ENCODE results near the gene GADL1.

The GADL1 gene, protein sequence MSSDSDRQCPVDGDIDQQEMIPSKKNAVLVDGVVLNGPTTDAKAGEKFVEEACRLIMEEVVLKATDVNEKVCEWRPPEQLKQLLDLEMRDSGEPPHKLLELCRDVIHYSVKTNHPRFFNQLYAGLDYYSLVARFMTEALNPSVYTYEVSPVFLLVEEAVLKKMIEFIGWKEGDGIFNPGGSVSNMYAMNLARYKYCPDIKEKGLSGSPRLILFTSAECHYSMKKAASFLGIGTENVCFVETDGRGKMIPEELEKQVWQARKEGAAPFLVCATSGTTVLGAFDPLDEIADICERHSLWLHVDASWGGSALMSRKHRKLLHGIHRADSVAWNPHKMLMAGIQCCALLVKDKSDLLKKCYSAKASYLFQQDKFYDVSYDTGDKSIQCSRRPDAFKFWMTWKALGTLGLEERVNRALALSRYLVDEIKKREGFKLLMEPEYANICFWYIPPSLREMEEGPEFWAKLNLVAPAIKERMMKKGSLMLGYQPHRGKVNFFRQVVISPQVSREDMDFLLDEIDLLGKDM

DNA sequence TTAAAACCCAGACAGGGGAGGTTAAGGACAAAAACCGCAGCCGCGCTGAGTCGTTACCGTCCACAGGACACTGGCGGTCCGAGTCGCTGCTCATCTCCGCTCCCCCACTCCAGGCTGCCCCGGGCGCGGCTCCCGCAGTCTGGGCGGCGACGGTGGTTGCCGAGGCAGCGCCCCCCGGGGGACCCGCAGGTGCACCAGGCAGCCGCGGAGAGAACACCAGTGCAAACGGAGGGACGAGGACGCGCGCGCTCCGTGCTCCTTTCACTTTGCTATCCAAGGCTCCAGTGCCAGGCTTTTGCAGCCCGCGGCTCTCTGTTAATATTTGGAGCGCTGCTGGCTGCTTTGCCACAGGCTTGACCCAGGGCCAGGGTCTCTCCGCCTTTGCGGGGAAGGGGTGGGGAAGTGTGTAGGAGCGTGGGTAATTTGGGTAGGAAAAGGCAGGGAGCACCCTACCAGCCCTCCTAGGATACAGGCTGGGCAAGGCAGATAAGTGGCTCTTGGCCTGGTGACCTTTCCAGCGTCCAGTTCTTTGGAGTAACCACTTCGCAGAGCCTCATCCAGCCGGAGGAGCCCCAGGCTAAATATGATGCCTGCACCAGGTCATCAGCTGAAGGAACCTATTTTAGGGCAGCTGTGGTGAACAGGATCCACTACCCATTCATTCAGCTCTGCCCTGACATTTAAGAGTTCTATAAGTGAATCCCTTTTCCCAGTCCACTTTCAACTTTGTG is at the start of gene GADL1:
Gene GADL1 (minus strand): TSS at position 141 of the 731 bp plus-strand sequence. CDS start 47 bp downstream, at position 94.
- DNase-seq (ENCODE audit: low read depth): no peak

DNA sequence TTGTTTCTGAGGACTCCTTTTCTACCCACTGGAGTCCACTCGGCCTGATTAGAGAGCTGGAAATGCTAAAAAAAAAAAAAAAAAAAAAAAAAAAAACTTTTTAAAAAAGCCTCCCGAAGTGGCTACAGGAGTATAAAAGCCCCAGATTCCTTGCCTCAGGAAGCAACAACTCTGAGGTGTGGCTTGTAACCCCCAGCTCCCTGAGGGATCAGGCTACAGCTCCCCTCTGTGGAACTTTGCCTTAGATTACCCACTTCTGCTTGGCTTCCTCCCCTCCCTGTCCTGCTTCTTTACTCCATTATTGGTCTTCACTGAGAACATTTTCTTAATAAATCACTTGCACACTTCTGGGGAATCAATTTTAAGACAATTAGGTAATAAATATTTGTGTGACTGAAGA is 49.7 kb upstream of the GADL1 start:
- no peak for DNase-seq (ENCODE audit: low read depth)

DNA sequence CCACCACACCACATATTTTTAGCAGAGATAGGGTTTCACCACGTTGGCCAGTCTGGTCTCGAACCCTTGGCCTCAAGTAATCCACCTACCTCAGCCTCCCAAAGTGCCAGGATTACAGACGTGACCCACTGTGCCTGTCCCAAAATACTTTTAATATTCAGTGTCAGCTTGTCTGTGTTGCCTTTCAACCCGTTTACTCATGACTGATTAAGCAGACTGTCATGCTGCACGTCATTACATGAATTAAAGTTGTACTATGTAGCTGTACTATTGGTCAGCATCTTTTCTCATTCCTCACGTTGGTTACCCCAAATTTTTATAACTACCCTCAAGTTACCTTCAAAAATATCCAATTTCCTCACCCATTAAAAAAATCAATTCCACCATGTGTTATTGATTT is 48.7 kb upstream of the GADL1 start:
- DNase-seq (ENCODE audit: low read depth): no peak

DNA sequence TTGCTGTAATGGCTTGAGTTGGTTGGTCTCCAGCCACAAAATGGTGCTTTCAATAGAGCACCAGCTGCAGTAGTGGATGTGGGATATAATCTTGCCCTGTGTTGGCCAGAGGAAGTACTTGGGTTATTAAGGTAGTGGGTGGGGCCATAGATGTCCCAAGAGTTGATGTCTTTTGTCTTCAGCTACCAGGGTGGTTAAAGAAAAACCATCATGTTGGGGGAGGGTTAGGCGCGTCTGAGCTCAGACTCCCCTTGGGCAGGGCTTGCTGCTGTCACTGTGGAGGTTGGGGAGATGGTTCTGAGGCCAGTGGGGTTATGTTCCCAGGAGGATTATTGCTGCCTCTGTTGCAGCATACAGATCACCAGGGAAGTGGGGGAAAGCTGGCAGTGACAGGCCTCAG is 46.9 kb upstream of the GADL1 start:
- DNase-seq (ENCODE audit: low read depth): no peak

DNA sequence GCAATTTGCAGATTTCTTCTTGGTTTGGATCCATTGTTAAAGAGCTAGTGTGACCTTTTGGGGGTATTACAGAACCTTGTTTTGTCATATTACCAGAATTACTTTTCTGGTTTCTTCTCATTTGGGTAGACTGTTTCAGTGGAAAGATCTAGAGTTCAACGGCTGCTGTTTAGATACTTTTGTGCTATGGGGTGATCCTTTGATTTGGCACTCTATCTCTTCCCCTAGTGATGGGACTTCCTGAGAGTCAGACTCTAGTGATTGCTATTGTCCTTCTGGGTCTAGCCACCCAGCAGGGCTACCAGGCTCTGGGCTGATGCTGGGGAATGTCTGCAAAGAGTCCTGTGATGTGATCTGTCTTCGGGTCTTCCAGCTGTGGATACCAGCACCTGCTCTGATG is 46.3 kb upstream of the GADL1 start:
- DNase-seq (ENCODE audit: low read depth): no peak

DNA sequence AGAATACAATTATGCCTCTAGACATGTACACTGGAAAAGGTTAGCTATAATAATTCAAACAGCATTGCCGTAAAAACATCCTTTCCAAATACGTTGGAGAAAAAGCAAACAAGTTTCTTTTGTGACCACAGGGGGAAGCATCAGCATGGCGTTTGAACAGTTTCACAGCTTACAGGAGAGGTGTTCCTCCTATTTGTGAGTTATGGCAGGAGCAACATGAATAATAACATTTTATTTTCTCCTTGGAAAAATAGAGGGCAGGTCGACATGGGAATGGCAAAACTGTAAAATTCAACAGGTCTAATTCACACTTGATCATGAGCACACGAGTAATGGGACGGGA is 39.7 kb upstream of the GADL1 start:
- no peak for DNase-seq (ENCODE audit: low read depth)

DNA sequence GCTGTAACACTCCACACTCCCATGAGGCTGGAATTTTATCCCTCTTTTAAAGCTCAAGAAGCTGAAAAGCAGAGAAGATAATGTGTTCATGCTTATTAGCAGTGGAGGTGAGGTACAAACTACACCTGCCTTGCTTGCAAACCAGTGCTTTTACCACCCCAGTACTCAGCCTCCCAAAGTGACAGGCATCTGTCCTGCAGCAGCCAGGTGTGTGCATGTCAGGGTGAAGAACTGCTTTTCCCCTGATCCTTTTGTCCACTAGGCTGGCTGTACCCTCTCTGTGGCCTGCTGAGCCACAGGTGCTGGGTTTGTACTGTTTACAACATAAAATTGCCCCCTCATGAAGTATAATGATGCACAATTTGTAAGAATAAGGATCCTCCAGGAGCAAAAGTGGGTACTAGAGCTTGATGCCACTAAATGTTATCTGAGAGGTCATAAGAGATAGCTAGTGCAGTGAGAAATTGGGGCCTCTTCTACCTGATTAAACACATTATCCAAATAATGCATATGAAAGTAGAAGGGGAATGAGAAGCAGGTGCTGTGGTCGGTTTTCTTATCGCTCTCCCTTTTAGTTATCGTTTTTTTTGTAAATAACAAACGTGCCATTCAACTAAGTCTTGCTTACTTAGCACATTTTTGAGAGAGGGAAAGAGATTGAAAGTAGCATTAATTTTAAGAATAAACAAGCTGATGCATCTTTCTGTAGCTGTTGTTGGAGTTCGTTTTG is 39.2 kb upstream of the GADL1 start:
- DNase-seq (ENCODE audit: low read depth): no peak

DNA sequence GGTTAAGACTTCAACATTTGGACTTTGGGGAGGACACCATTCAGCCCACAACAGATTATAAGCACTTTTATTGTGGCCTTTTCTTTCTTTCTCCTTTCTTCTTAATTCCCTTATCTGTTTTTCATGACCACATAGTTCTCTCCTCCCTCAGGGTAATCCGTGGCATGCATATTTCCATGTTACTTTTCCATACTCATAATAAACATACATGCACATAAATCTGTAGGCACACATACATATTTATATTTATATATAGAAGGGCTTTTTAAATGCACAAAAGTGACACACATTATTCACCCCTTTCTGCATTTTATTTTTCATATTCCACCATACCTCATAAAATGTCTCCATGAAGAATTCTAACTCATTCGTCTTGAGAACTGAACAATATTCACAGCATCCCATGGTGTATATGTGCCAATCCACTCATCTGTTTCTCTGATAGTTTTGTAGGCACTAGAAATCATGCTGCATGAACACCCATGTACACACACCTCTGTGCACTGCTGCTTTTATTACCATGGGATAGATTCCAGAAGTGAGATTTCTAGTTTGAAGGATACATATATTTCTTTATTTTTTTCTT is 38.1 kb upstream of the GADL1 start:
- no peak for DNase-seq (ENCODE audit: low read depth)

DNA sequence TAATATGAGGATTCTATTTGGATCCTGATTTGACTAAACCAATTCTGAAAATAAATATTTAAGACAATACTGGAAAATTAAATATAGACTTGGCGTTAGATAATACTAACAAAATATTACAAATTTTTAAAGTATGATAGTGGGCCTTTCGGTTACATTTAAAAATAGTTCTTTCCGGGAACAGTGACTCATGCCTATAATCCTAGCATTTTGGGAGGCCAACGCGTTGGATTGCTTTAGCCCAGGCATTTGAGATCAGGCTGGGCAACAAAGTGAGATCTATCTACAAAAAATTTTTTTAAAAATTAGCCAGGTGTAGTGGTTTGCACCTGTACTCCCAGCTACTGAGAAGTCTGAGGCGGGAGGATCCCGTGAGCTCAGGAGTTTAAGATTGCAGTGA is 30.3 kb upstream of the GADL1 start:
- DNase-seq (ENCODE audit: low read depth): no peak

DNA sequence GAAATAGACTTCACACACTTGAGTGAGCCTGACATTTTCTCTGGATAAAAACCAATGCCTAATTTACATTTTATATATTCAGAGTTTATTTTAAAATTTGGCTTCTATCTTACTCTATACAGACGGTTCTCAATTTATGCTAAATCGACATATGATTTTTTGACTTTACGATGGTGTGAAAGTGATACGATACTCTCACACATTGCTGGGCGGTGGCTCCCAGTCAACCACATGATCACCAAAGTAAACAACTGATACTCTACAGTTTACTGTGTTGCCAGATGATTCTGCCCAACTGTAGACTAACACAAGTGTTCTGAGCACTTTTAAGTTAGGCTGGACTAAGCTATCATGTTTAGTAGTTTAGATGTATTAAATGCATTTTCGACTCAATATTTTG is 25.1 kb upstream of the GADL1 start:
- DNase-seq (ENCODE audit: low read depth): no peak

DNA sequence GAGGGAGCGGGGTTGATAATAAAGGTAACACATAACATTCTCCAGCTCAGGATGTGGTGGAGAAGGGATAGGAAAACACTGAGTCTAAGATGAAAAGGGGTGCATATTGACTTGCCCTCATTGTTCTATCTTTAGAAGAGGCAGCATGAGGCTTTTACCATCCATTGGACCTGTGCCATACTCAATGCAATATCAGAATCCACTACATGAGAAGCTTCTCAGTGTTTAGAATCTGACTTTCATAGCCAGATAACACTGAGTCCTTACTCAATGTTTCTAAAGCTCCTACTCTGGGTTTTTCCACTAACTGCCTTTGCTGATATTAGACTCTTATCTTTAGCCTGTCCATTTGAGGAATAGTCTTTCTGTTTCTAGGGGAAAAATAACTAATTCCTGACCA is 24.3 kb upstream of the GADL1 start:
- DNase-seq (ENCODE audit: low read depth): no peak

DNA sequence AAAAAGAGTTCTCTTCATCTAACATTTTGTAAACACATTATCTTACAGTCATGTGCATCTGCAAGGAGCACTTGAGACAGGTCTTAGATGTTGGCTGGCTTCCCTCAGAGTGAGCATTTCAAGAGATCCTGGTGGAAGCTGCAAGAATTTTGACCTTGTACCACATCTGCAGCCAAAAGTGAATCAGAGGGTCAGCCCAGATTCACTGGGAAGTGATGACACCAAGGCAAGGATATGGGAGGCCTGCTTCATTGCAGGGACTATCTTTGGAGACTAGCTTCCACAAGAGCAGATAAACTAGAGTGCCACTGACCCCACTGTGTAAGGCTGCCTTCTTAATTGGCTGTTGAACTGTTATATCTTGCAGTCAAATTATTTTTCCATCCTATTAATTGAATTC is 21.3 kb upstream of the GADL1 start:
- no peak for DNase-seq (ENCODE audit: low read depth)

DNA sequence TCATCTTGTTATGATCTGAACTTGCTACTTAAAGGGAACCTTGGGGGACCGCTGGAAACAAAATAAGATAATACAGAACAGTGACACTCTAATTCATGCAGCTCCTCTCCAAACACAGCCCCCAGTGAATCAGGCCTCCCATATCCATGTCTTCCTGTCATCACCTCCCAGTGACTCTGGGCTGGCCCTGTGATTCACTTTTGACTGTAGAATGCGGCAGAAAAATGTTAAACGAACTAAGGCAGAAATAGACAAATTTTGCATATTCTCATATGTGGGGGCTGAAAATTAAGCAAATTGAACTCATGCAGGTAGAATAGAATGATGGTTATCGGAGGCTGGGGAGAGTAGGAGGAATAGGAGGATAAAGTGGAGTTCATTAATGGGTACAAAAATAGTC is 20.2 kb upstream of the GADL1 start:
- DNase-seq (ENCODE audit: low read depth): no peak

DNA sequence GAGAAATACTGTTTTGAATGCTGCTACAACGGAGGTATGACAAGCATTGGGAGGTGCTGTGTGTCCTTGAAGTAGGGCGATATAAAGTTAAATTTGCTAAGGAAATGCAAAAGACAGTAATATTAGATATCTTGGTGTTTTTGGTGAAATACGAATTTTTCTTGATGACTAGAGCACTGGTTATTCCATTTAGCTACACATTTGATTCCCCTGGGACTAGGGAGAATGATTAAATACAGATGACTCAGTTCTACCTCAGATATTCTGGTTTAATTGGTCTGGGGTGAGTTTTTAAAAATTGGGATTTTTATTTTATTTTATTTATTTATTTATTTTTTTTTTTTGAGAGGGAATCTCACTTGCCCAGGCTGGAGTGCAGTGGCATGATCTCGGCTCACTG is 18.7 kb upstream of the GADL1 start:
- no peak for DNase-seq (ENCODE audit: low read depth)

DNA sequence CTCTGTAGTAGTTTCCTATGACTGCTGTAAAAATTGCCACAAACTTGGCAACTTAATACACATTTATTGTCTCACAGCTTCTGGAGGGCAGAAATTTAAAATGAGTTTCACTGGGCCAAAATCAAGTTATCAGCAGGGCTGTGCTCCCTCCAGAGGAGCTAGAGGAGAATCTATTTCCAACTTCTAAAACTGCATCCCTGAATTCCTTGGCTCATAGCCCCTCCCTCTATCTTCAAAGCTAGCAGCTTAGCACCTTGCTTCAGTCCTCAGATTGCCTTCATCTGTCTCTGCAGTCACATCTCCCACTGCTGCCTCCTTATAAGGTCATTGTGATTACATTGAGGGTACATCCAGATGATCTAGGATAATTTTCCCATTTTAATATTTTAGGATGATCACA is 17.8 kb upstream of the GADL1 start:
- DNase-seq (ENCODE audit: low read depth): no peak

DNA sequence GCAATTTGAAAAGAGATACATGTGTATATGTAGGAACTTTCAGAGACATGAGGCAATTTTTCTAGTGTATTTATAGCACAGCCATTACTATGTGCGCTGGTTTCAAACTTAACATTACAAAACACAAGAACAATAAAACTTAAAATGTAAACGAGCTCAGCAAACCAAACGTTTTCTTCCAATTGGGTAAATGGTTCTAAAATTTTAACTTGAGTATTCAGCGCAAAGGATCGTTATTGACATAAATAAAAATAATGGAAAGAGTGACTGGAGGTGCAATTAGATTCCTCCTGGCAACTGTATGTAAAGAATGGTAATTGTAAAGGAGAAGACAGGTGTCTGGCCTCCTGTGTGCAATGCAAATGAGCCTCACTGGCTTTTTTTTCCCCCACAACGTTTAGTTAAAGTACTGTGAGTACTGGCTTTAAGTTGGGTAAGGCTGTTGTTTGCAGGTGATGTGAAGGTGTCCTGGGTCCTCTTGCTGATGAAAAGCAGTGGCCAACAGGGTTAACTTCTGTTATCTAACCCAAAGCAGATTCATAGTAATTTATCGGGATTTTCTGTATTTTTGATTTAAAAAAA is 14.1 kb upstream of the GADL1 start:
- no peak for DNase-seq (ENCODE audit: low read depth)

DNA sequence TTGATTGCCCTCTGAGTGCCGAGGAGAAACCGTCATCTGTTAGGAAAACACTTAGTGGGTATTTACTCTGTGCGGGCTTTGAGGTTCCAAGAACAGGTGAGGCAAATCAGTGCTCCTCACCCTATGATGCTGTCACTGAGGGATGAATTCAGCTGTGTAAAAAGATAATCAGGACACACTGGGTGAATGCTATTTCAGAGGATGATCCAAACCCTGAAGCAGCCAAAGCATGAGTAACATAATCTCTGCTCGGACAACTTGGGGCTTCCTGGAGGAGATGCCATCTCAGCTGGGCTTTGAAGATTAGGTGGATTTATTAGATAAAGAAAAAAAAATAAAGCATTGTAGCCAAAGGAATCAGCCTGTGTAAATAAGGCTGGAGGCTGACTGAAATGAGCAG is 10.5 kb upstream of the GADL1 start:
- DNase-seq (ENCODE audit: low read depth): no peak

DNA sequence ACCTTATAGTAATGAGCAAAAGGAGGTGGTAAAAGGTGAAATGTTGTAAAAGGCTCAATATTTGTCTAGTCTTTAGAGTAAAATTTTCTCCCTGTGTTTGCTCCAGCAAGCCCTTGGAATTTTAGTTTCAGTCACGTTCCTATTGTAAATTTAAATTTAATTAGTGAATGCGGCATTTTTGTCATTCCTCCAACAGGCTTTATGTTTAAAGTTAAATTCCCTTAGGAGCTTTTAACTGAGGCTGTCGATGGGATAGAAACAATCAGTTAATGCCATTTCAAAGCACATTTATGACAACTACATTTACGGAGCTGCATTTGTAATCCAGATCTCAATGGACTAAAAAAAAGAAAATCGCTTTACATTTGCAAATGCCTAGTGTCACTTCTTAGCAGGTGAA is 868 bp upstream of the GADL1 start:
- DNase-seq (ENCODE audit: low read depth): no peak

DNA sequence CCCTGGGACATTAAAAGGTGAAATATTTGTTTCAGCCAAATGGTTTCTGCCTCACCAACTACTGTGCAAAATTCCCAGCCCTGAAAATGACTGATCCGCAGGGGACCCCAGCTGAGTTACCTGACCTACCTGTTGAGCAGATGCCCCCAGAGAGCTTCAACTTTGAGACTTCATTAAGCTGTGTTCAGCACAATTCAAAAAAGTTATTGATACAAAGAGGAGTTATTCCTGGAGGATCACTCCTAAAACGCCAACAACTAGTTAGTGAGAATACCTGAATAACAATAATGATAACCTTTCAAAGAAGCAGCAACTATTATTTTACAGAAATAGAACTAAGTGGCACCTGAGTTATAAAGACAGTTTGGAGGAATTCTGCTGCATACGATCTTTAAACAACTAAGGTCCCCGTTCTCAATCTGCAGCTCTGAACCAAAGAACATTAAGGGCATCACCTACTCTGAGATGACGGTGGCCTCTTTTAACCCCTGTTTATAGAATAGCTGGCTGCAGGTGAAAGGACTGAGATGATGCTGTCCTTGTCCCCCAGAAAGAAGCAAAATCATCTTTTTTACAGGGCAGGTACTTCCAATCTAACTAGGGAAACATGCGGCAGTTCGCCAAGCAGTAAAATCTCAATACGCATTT is 659 bp downstream of the GADL1 start:
- DNase-seq (ENCODE audit: low read depth): no peak

DNA sequence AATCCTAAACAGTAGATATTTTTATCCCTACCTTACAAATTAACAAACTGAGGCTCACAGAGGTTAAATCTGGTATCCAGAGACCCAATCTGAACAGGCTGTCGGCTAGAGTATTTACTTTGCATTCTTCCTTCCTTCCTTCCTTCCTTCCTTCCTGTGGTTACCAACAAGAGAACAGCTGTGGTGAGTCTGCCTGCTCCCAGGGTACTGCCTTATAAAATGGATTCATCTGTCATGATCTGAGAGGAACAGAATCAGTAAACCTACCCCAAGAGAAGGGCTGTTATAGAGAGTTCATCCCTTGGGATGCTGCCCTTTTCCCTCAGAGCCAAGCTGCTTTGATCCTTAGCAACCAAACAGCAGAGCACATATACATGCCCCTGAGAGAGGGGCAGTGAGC is 3.6 kb downstream of the GADL1 start:
- no peak for DNase-seq (ENCODE audit: low read depth)

DNA sequence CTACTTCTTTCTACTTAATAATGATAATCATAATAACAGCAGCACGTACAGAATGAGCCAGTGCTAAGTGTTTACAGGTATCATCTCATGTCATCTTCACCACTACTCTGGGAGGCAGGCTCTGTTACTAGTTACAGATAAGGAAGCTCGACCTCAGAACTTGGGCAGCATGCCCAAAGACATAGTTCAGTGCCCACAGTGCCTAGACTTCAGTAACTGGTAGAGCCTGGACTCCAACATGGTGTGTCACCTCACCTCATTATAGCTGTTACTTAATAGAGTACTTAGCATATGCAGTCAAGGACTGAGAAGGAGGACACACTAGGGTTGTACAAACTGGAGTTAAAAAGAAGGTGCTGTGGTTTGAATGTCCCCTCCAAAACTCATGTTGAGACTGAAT is 7.6 kb downstream of the GADL1 start:
- no peak for DNase-seq (ENCODE audit: low read depth)

DNA sequence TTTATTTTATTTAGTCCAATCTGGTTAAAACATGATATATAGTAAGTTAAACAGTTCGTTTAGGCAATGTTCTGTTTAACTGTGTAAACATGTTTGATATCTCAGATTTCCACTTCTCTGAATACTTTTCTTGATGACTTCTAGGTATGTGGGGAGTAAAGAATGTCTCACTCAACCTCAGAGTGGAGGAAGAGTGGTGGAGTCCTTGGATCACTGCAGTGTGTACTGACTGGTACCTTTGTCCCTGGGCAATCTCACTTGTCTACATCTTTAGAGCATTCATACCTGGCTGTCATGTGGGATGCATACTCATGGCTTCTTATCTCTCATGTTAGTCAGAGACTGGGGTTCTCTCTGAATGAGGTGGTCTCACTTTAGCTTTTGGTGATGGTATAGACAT is 15.6 kb downstream of the GADL1 start:
- no peak for DNase-seq (ENCODE audit: low read depth)
